HCT116 (cell line): ENCODE results near the gene FTO. TPM values are rescaled to one million over a fixed set of nuclear protein-coding genes. Genes with fewer than 3 reads are reported as not detected.

Experiments
- ATAC-seq: fragments of 200-7000 bp; cut with Tn5 transposase; 2 replicates; pipeline ENCODE4 v1.9.1; 2020; ENCODE audit warnings: mild to moderate bottlenecking, moderate library complexity
- BruUV-seq: library from RNA; stranded (reverse); fragments of 400-500 nt; replicated peaks from 2 replicates; lab custom pipeline; 2021; lab: Mats Ljungman, UMichigan
- CTCF ChIA-PET: fragments of 300-600 bp; sonication (Branson Sonifier 250); formaldehyde crosslinking; loops from one replicate; lab custom pipeline; 2021; ENCODE audit warnings: antibody characterized with exemption; lab: Charles Lee
- POLR2A ChIA-PET: fragments of 300-600, 350-600 bp; sonication (Branson Sonifier 250); formaldehyde crosslinking; loops from one replicate; lab custom pipeline; 2021; ENCODE audit warnings: antibody characterized with exemption; lab: Charles Lee
- RAD21 ChIA-PET, 2 experiments: fragments of 300-600 bp; sonication (Branson Sonifier 250); formaldehyde crosslinking; loops; one replicate each; lab custom pipeline; 2023; ENCODE audit warnings: low total read pairs in 2 of 2; ENCODE audit not compliant: uncharacterized antibody in 2 of 2, unreplicated experiment in 2 of 2, low non-redundant PET in 1 of 2; lab: Charles Lee
- DNase-seq: peaks from one replicate; pipeline ENCODE4 v3.0.0-alpha.2; 2010; ENCODE audit warnings: low read depth, low spot score
- H2AFZ ChIP-seq: fragments of 200-600 bp; shearing (Covaris generic), sonication (generic); 2 replicates; pipeline ENCODE4 v1.6.1; 2017; ENCODE audit warnings: low read depth, mixed run types, mixed read lengths, antibody characterized with exemption, low read length; ENCODE audit not compliant: poor library complexity, severe bottlenecking
- H3K27ac ChIP-seq: 2 replicates; pipeline ENCODE4 v1.5.1; 2012; ENCODE audit warnings: low read depth, low read length
- H3K27me3 ChIP-seq: fragments of 200-600 bp; sonication (generic); 2 replicates; pipeline ENCODE4 v1.6.1; 2016; ENCODE audit warnings: mixed run types, low read length, mixed read lengths; ENCODE audit not compliant: insufficient read depth
- H3K36me3 ChIP-seq, 2 experiments: fragments of 200-500 bp in 1 of 2; fragments of 200-600 bp in 1 of 2; sonication (Bioruptor generic) in 1 of 2; sonication (generic) in 1 of 2; 2 replicates each; pipeline versions ENCODE4 v1.5.1 to v1.6.1; 2014 to 2016; ENCODE audit warnings: low read length in 2 of 2, inconsistent platforms in 1 of 2, mixed read lengths in 1 of 2, mixed run types in 1 of 2; ENCODE audit not compliant: insufficient read depth in 2 of 2, control insufficient read depth in 1 of 2
- H3K4me1 ChIP-seq, 2 experiments: fragments of 200-600 bp in 1 of 2; sonication (generic) in 1 of 2; 2 replicates each; pipeline versions ENCODE4 v1.5.1 to v1.6.1; 2012 to 2017; ENCODE audit warnings: low read length in 2 of 2, inconsistent platforms in 1 of 2, mild to moderate bottlenecking in 1 of 2, mixed read lengths in 1 of 2, mixed run types in 1 of 2, moderate library complexity in 1 of 2; ENCODE audit not compliant: insufficient read depth in 2 of 2, control insufficient read depth in 1 of 2
- H3K4me2 ChIP-seq: fragments of 200-600 bp; sonication (generic); 2 replicates; pipeline ENCODE4 v1.6.1; 2017; ENCODE audit warnings: mixed run types, low read length, mixed read lengths
- H3K4me3 ChIP-seq, 2 experiments: fragments of 200-600 bp in 1 of 2; sonication (generic) in 1 of 2; replicated peaks in 1 of 2; 2 replicates each; pipeline ENCODE4 v1.5.1; 2011 to 2016; ENCODE audit warnings: low read length in 2 of 2, control low read depth in 1 of 2, low read depth in 1 of 2, mild to moderate bottlenecking in 1 of 2, mixed read lengths in 1 of 2, mixed run types in 1 of 2
- H3K79me2 ChIP-seq: fragments of 200-600 bp; sonication (generic); 2 replicates; pipeline ENCODE4 v1.6.1; 2017; ENCODE audit warnings: mild to moderate bottlenecking, mixed run types, low read length, moderate library complexity, mixed read lengths; ENCODE audit not compliant: insufficient read depth
- H3K9ac ChIP-seq: fragments of 200-600 bp; sonication (generic); 2 replicates; pipeline ENCODE4 v1.6.1; 2016; ENCODE audit warnings: low read length, mixed read lengths
- H3K9me2 ChIP-seq: fragments of 200-600 bp; sonication (generic), shearing (Covaris generic); 2 replicates; pipeline ENCODE4 v1.6.1; 2017; ENCODE audit warnings: mixed run types, mild to moderate bottlenecking, moderate library complexity; ENCODE audit not compliant: insufficient read depth
- H3K9me3 ChIP-seq, 2 experiments: fragments of 200-500 bp in 1 of 2; fragments of 200-600 bp in 1 of 2; sonication (Bioruptor generic) in 1 of 2; sonication (generic) in 1 of 2; 2 replicates each; pipeline ENCODE4 v1.6.1; 2014 to 2017; ENCODE audit warnings: low read length in 2 of 2, mixed read lengths in 2 of 2, inconsistent platforms in 1 of 2, low read depth in 1 of 2, mild to moderate bottlenecking in 1 of 2, mixed run types in 1 of 2, moderate library complexity in 1 of 2; ENCODE audit not compliant: control insufficient read depth in 1 of 2, insufficient read depth in 1 of 2
- H4K20me1 ChIP-seq: fragments of 200-600 bp; sonication (generic), shearing (Covaris generic); 2 replicates; pipeline ENCODE4 v1.6.1; 2017; ENCODE audit warnings: mixed run types, mild to moderate bottlenecking, moderate library complexity; ENCODE audit not compliant: insufficient read depth
- CEBPB ChIP-seq: IDR thresholded peaks from 2 replicates; pipeline ENCODE4 v1.6.1; 2012; ENCODE audit warnings: low read depth
- CTCF ChIP-seq, 3 experiments: fragments of 200-600 bp in 1 of 3; sonication (generic) in 1 of 3; IDR thresholded peaks in 2 of 3; conservative IDR thresholded peaks in 1 of 3; 2 replicates each; pipeline ENCODE4 v1.5.1; 2012 to 2017; ENCODE audit warnings: low read depth in 2 of 3, low read length in 2 of 3, antibody characterized with exemption in 1 of 3, borderline replicate concordance in 1 of 3, control low read depth in 1 of 3, mild to moderate bottlenecking in 1 of 3, mixed read lengths in 1 of 3, mixed run types in 1 of 3, moderate library complexity in 1 of 3; ENCODE audit not compliant: insufficient read depth in 1 of 3
- EZH2 ChIP-seq: fragments of 200-600 bp; sonication (generic); IDR thresholded peaks from 2 replicates; pipeline ENCODE4 v1.6.1; 2017; ENCODE audit warnings: antibody characterized with exemption, mixed run types
- JUND ChIP-seq: IDR thresholded peaks from 2 replicates; pipeline ENCODE4 v1.6.1; 2012
- RAD21 ChIP-seq: IDR thresholded peaks from 2 replicates; pipeline ENCODE4 v1.6.1; 2012; ENCODE audit warnings: low read depth, mild to moderate bottlenecking
- YY1 ChIP-seq: IDR thresholded peaks from 2 replicates; pipeline ENCODE4 v1.6.1; 2011; ENCODE audit warnings: low read length, low read depth, moderate library complexity, mild to moderate bottlenecking; ENCODE audit not compliant: insufficient replicate concordance; ENCODE audit errors: extremely low read depth
- ZBTB33 ChIP-seq: IDR thresholded peaks from 2 replicates; pipeline ENCODE4 v1.6.1; 2011; ENCODE audit warnings: mild to moderate bottlenecking, low read length, moderate library complexity; ENCODE audit not compliant: insufficient replicate concordance; ENCODE audit errors: extremely low read depth
- ZFX ChIP-seq: fragments of 450-650 bp; IDR thresholded peaks from 2 replicates; pipeline ENCODE4 v1.6.1; 2017
- ZNF274 ChIP-seq: fragments of 200-500 bp; sonication (Bioruptor generic); IDR thresholded peaks from 2 replicates; pipeline ENCODE4 v1.6.1; 2014; ENCODE audit warnings: mild to moderate bottlenecking, low read depth, low read length, inconsistent platforms
- intact Hi-C: fragments of 100-400 bp; cut with micrococcal nuclease; formaldehyde crosslinking; loops from 2 replicates; pipeline ENCODE4 v1.10.0; 2022
- total RNA-seq: library from RNA; stranded (reverse); gene quantifications from one replicate; pipeline ENCODE4 v1.2.1, GENCODE V29; 2021; ENCODE audit not compliant: unreplicated experiment
- TF ChIP-seq, protein P1 (sequence below): IDR thresholded peaks from 2 replicates; pipeline ENCODE4 v1.6.1; 2012

The FTO gene
- total RNA-seq, 1 experiment from 2014 or later, result 55.2 TPM

- no peak for ATAC-seq
- no TSS peak for BruUV-seq
- Histone ChIP-seq H3K4me3 (no peak overlapping the region), H2AFZ (no peak overlapping the region), H3K27me3 (no peaks in the 10 kb centered on the region), H4K20me1 (no peaks in the 10 kb centered on the region), H3K9me3 (no peaks in the 10 kb centered on the region), H3K79me2 (no peaks in the 10 kb centered on the region), H3K27ac (no peak overlapping the region), H3K4me1 (peaks cover 3 to 9% of the 10 kb centered on the region in 2 experiments; a peak in 3 of 4 replicates), H3K36me3 (no peaks in the 10 kb centered on the region), H3K9me2 (no peaks in the 10 kb centered on the region), H3K9ac (no peak overlapping the region), H3K4me2 (no peak overlapping the region)
- ChIA-PET POLR2A (no interaction called here), CTCF (no interaction called here), RAD21 (no interaction called here)
- no peak for DNase-seq
- intact Hi-C loops, result no loop called here
- TF ChIP-seq CTCF (IDR thresholded peaks at IDR 0.05 in 2 of 3, conservative IDR thresholded peaks at IDR 0.05 in 1 of 3; ENCODE audit: borderline replicate concordance in 1 of 3, insufficient read depth in 1 of 3, low read depth in 2 of 3, low read length in 2 of 3), result no peak
- no peak for TF ChIP-seq YY1
- no peak for TF ChIP-seq ZFX
- TF ChIP-seq, protein P1, sequence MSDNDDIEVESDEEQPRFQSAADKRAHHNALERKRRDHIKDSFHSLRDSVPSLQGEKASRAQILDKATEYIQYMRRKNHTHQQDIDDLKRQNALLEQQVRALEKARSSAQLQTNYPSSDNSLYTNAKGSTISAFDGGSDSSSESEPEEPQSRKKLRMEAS, result no peak
- TF ChIP-seq CEBPB, result no peak
- no peak for TF ChIP-seq ZNF274
- no peak for TF ChIP-seq RAD21
- TF ChIP-seq JUND, result no peak
- no peak for TF ChIP-seq ZBTB33
- TF ChIP-seq EZH2, result no peak
Observed at GRCh38 chr16:54080524-54081008, 376.6 kb downstream of the FTO start.
